ENCODE data around the gene FANCI. TPM values are rescaled to one million over a fixed set of nuclear protein-coding genes. Genes with fewer than 3 reads are reported as not detected.

Gene FANCI
- total RNA-seq, 4 donors from 2014 or later: 1.0 to 40.4 (median 3.5) TPM

- Histone ChIP-seq H3K4me1 (no peaks in the 10 kb centered on the region), H3K36me3 (no peaks in the 10 kb centered on the region), H3K27ac (no peak overlapping the region), H3K4me3 (no peak overlapping the region), H3K27me3 (no peaks in the 10 kb centered on the region), H3K9me3 (no peaks in the 10 kb centered on the region)
- TF ChIP-seq, protein P1, sequence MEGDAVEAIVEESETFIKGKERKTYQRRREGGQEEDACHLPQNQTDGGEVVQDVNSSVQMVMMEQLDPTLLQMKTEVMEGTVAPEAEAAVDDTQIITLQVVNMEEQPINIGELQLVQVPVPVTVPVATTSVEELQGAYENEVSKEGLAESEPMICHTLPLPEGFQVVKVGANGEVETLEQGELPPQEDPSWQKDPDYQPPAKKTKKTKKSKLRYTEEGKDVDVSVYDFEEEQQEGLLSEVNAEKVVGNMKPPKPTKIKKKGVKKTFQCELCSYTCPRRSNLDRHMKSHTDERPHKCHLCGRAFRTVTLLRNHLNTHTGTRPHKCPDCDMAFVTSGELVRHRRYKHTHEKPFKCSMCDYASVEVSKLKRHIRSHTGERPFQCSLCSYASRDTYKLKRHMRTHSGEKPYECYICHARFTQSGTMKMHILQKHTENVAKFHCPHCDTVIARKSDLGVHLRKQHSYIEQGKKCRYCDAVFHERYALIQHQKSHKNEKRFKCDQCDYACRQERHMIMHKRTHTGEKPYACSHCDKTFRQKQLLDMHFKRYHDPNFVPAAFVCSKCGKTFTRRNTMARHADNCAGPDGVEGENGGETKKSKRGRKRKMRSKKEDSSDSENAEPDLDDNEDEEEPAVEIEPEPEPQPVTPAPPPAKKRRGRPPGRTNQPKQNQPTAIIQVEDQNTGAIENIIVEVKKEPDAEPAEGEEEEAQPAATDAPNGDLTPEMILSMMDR (IDR thresholded peaks at IDR 0.05): no peak
- no peak for TF ChIP-seq POLR2A (IDR thresholded peaks at IDR 0.05)
- intact Hi-C loops (cut with DNase I; ENCODE audit: low total_unique reads): no loop called here
- DNase-seq: no peak
Measured at GRCh38 chr15:89352476-89352875, 108.7 kb downstream of the FANCI start.

- DNase-seq: no peak
- no peaks in the 10 kb centered on the region for H3K36me3 ChIP-seq
- H3K4me3 ChIP-seq: no peak overlapping the region
- TF ChIP-seq, protein P1 (IDR thresholded peaks at IDR 0.05): no peak
- no peak for TF ChIP-seq POLR2A (IDR thresholded peaks at IDR 0.05)
- H3K27ac ChIP-seq: no peak overlapping the region
- no peaks in the 10 kb centered on the region for H3K27me3 ChIP-seq
- peaks cover 0 to 3% of the 10 kb centered on the region in 2 donors for H3K4me1 ChIP-seq
- intact Hi-C loops (cut with DNase I; ENCODE audit: low total_unique reads): no loop called here
- no peaks in the 10 kb centered on the region for H3K9me3 ChIP-seq
Measured at GRCh38 chr15:89353991-89354390, 110.2 kb downstream of the FANCI start.

DNA sequence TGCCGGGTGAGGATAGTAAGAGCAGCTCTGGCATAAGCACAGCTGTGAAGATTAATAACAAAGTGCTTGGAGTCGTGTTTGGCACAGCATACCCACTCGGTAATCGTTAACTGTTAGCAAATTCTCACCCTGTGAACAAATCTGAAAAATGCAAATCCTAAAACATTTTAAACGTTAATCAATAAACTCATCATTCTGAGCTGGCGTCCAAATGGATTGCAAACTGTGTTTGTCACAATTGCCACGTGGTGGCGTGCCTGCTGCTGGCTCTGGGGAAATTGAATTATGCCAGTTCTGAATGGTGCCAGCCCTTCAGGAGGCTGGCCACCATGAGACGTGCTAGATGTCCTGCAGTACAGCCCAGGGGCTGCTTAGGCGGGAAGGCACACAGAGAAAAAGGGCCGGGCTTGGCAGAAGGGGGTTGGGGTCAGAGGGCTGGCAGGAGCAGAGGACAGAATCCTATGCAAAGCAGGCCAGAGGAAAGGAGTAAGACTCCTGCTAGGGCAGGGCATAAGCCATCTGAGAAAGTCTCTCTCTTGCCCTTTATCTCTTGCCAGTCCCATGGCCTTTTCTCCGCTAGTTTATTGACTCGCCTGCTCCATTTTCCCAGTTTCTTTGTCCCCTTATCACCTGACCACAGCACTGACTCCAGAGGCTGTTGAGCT lies 113.0 kb downstream of the FANCI start:
- Histone ChIP-seq H3K27me3 (peaks cover 15 to 26% of the 10 kb centered on the region in 2 donors), H3K36me3 (no peaks in the 10 kb centered on the region), H3K4me3 (no peak overlapping the region), H3K27ac (no peak overlapping the region), H3K4me1 (peaks cover 0 to 8% of the 10 kb centered on the region in 2 donors), H3K9me3 (no peaks in the 10 kb centered on the region)
- no peak for TF ChIP-seq POLR2A (IDR thresholded peaks at IDR 0.05)
- TF ChIP-seq, protein P1 (IDR thresholded peaks at IDR 0.05): no peak
- DNase-seq: no peak
- intact Hi-C loops (cut with DNase I; ENCODE audit: low total_unique reads): loop anchor here (5.0 kb wide), 1 partner anchor 76 kb away; no protein-coding TSS in a partner anchor

DNA sequence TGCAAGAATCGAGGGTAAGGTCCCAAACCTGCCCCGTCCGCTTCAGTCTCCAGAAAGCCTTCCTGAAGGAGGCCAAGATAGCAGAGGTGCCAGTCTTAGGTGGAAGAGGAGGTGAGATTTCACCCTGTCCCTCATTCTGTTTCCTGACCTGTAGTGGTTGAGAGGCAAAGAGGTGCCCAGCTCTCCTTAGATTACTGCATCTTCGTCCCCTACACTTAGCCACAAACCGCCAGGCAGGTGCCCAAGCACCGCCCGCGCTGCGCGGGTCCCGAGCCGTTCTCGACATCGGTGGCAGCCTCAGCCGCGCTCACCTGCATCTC lies 114.6 kb downstream of the FANCI start:
- DNase-seq: no peak
- TF ChIP-seq, protein P1 (IDR thresholded peaks at IDR 0.05): no peak
- no peak for TF ChIP-seq POLR2A (IDR thresholded peaks at IDR 0.05)
- Histone ChIP-seq H3K4me1 (peaks cover 0 to 11% of the 10 kb centered on the region in 2 donors), H3K9me3 (no peaks in the 10 kb centered on the region), H3K27me3 (peaks cover 26 to 28% of the 10 kb centered on the region in 2 donors), H3K27ac (no peak overlapping the region), H3K36me3 (no peaks in the 10 kb centered on the region), H3K4me3 (peak overlapping the region in 1 of 2 donors; percentile 34)
- intact Hi-C loops (cut with DNase I; ENCODE audit: low total_unique reads): loop anchor here (5.0 kb wide), 1 partner anchor 74 kb away; no protein-coding TSS in a partner anchor

DNA sequence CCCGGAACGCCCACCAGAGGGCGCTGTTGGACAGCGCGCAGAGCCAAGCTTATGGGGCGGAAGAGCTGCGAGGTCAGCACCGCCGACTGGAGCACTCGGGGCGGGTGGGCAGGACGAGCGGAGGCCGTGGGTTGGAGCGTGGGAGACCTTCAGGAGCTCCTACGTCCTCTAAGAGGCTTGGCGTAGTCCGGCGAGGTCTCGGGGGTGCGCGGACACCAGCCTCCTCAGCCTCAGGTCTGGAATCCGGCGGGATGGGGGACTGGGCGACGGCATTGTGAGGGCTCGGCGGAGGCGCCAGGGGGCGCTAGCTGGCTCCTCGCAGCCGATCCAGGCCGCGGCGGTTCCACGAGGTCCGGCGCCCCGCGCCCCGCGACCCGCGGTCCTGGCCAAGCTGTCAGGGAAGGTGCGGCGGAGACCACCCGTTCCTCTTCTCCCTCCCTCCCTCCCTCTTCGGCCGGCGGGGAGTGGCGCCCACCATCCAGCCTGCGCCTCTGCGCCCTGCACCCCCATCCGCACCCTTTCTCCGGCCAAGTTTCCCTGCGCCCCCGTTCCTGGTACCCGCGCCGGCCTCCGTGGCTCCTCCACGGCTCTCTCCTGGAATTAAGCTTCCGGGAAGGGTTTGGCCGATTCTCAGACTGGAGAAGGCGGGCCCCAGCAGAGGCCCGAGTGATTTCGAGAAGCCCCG lies 115.1 kb downstream of the FANCI start:
- Histone ChIP-seq H3K4me1 (peaks cover 0 to 11% of the 10 kb centered on the region in 2 donors), H3K36me3 (no peaks in the 10 kb centered on the region), H3K27me3 (peaks cover 28% of the 10 kb centered on the region in 2 donors), H3K4me3 (peak overlapping the region; percentile 19 to 34), H3K27ac (no peak overlapping the region), H3K9me3 (no peaks in the 10 kb centered on the region)
- intact Hi-C loops (cut with DNase I; ENCODE audit: low total_unique reads): loop anchor here (5.0 kb wide), 1 partner anchor 73 kb away; no protein-coding TSS in a partner anchor
- no peak for TF ChIP-seq POLR2A (IDR thresholded peaks at IDR 0.05)
- TF ChIP-seq, protein P1 (IDR thresholded peaks at IDR 0.05): peak; percentile 93 to 99 (median 96)
- peak; percentile 40 to 77 for DNase-seq

Data from uterus (tissue), 4 donors.